ENCODE results near the gene USP49. TPM values are rescaled to one million over a fixed set of nuclear protein-coding genes. Genes with fewer than 3 reads are reported as not detected.

The USP49 gene
- total RNA-seq, 1 donor: 3.0 TPM

- H3K4me3 ChIP-seq (ENCODE audit: low read depth, low read length): peak overlapping the region; percentile 72
- TF ChIP-seq CTCF (IDR thresholded peaks at IDR 0.05; ENCODE audit: insufficient read depth, low read depth, low read length): no peak
- DNase-seq (ENCODE audit: low read depth): peak; percentile 51
Measured at GRCh38 chr6:41939848-41940758, 44.9 kb upstream of the USP49 start.

- peak overlapping the region; percentile 72 for H3K4me3 ChIP-seq (ENCODE audit: low read depth, low read length)
- TF ChIP-seq CTCF (IDR thresholded peaks at IDR 0.05; ENCODE audit: insufficient read depth, low read depth, low read length): no peak
- DNase-seq (ENCODE audit: low read depth): peak; percentile 85
Measured at GRCh38 chr6:41939176-41939847, 44.1 kb upstream of the USP49 start.

- TF ChIP-seq CTCF (IDR thresholded peaks at IDR 0.05; ENCODE audit: insufficient read depth, low read depth, low read length): no peak
- DNase-seq (ENCODE audit: low read depth): no peak
- H3K4me3 ChIP-seq (ENCODE audit: low read depth, low read length): peak overlapping the region; percentile 72
Measured at GRCh38 chr6:41938590-41939175, 43.5 kb upstream of the USP49 start.

- peak overlapping the region; percentile 72 for H3K4me3 ChIP-seq (ENCODE audit: low read depth, low read length)
- DNase-seq (ENCODE audit: low read depth): peak; percentile 49
- no peak for TF ChIP-seq CTCF (IDR thresholded peaks at IDR 0.05; ENCODE audit: insufficient read depth, low read depth, low read length)
Measured at GRCh38 chr6:41937861-41938574, 42.8 kb upstream of the USP49 start.

- H3K4me3 ChIP-seq (ENCODE audit: low read depth, low read length): no peak overlapping the region
- DNase-seq (ENCODE audit: low read depth): peak; percentile 5
- no peak for TF ChIP-seq CTCF (IDR thresholded peaks at IDR 0.05; ENCODE audit: insufficient read depth, low read depth, low read length)
Measured at GRCh38 chr6:41937472-41937860, 42.3 kb upstream of the USP49 start.

GRCh38 chr6:41936073-41936837 lies 41.1 kb upstream of the USP49 start:
- DNase-seq (ENCODE audit: low read depth): peak; percentile 99
- peak; percentile 96 for TF ChIP-seq CTCF (IDR thresholded peaks at IDR 0.05; ENCODE audit: insufficient read depth, low read depth, low read length)

More at GRCh38 chr6:41936073-41936837, 41.1 kb upstream of the USP49 start:
- no peak overlapping the region for H3K4me3 ChIP-seq (ENCODE audit: low read depth, low read length)

All from fibroblast of villous mesenchyme (primary cell).